HG02852 (cell line): ENCODE measurements around the gene FAF1.
"Not testable (repeated sequence)": the region's sequence is repeated elsewhere in the genome, so short reads cannot be mapped to it uniquely, and the experiment has no call there.

ENCODE experiments used
- ATAC-seq: cut with Tn5 transposase; IDR thresholded peaks from one replicate; pipeline ENCODE4 v1.9.1; 2021; ENCODE audit warnings: mild to moderate bottlenecking, moderate library complexity; ENCODE audit not compliant: unreplicated experiment

The FAF1 gene

GRCh38 chr1:50917138-50918137, 42.6 kb downstream of the FAF1 start:
- ATAC-seq: peak; percentile 74

DNA sequence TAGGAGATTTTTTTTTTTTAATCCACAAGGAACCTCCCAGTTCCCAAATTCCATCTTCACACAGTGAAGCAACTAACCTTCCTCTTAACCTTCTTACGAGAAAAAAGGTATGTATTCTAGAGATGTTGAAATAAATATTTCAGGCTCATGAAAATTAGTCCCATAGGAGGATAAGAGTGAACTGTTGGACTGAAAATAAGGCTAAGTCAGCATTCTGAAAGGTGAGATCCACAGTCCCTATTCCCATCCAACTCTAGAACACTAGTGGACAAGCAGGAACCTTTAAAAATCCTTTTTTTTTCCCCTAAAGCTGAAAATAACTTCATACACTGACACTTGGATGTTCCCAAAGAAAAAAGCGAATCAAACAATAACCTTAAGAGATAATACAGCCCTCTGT, 44.4 kb downstream of the FAF1 start:
- no peak for ATAC-seq

DNA sequence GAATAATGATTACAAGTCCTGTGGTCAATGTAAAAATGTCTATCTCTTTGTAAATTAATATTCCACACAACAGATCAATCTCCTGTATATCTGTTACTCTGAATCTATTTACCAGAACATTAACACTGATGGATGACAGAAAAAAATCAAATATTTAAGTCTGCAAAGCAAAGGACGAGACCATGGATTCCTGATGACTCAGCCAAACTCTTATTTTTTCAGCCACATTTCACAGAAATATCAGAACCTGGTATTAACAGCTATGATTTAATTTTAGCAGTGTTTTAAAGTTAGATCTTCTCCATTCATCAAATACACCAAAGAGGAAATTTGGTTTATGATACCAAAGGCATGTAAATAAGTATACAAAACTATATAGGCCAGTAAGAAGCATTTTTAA, 46.1 kb downstream of the FAF1 start:
- no peak for ATAC-seq

- not testable (repeated sequence) for ATAC-seq
Observed at GRCh38 chr1:50910356-50910755, 49.7 kb downstream of the FAF1 start.

GRCh38 chr1:50907610-50908009, 52.5 kb downstream of the FAF1 start:
- ATAC-seq: not testable (repeated sequence)

- not testable (repeated sequence) for ATAC-seq
Observed at GRCh38 chr1:50906050-50906449, 54.0 kb downstream of the FAF1 start.

GRCh38 chr1:50902419-50902818, 57.6 kb downstream of the FAF1 start:
- ATAC-seq: no peak

DNA sequence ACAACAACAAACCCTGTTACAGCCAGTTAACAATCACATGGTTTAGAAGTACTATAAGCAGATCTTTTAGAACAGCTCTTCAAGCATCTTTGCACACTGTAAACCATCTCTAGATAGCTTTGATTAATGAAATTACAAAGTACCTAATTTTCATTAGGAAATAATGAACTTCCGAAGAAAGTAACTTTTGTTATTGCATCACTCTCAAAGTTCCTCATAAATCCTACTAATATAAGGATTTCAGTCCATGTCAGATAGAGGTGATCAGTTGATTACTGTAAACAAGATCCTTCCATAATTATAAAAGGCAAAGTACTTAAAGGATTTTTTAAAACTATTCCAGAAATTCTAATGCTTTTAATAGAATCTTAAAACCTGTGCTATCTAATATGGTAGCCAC, 58.2 kb downstream of the FAF1 start:
- ATAC-seq: no peak

GRCh38 chr1:50898773-50899172, 61.3 kb downstream of the FAF1 start:
- ATAC-seq: no peak

GRCh38 chr1:50894340-50894739, 65.7 kb downstream of the FAF1 start:
- ATAC-seq: no peak

- no peak for ATAC-seq
Observed at GRCh38 chr1:50893466-50893865, 66.6 kb downstream of the FAF1 start.

DNA sequence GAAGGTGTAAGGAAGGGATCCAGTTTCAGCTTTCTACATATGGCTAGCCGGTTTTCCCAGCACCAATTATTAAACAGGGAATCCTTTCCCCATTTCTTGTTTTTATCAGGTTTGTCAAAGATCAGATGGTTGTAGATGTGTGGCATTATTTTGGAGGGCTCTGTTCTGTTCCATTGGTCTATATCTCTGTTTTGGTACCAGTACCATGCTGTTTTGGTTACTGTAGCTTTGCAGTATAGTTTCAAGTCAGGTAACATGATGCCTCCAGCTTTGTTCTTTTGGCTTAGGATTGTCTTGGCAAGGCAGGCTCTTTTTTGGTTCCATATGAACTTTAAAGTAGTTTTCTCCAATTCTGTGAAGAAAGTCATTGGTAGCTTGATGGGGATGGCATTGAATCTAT, 72.5 kb downstream of the FAF1 start:
- not testable (repeated sequence) for ATAC-seq

- ATAC-seq: no peak
Observed at GRCh38 chr1:50880373-50880772, 79.7 kb downstream of the FAF1 start.

DNA sequence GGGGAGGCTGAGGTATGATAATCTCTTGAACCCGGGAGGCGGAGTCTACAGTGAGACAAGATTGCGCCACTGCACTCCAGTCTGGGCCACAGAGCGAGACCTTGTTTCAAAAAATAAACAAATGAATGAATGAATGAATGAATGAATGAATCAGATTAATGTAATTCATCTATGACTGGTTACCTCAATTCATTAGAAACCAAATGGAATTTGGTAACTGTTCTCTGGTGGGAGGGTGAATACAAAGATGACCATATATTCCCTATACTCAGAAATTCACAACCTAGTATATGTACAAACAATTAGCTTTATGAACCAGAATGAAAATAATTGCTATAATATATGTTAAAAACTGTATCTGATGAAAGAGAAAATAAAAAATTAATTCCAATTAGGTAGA, 80.9 kb downstream of the FAF1 start:
- no peak for ATAC-seq

- ATAC-seq: no peak
Observed at GRCh38 chr1:50878434-50878833, 81.6 kb downstream of the FAF1 start.

GRCh38 chr1:50877641-50878040, 82.4 kb downstream of the FAF1 start:
- ATAC-seq: no peak

- ATAC-seq: peak; percentile 93
Observed at GRCh38 chr1:50873458-50874187, 86.4 kb downstream of the FAF1 start.

DNA sequence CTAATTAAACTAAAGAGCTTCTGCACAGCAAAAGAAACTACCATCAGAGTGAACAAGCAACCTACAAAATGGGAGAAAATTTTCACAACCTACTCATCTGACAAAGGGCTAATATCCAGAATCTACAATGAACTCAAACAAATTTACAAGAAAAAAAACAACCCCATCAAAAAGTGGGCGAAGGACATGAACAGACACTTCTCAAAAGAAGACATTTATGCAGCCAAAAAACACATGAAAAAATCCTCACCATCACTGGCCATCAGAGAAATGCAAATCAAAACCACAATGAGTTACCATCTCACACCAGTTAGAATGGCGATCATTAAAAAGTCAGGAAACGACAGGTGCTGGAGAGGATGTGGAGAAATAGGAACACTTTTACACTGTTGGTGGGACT, 95.2 kb downstream of the FAF1 start:
- ATAC-seq: not testable (repeated sequence)

DNA sequence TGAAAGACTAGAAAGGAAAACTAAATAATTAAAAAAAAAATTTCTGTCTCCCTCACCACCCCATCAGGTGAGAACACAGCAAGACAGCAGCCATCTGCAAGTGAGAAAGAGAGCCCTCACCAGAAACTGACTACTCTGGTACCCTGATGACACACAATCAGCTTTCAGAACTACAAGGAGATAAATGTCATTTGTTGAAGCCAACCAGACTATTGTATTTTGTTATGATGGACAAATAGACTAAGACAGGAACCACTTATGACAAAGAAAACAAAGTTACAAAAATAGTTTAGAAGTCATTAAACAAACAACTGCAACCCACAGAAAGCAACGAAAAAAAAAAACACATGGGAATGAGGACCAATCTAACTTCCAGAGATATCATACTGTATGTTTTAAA, 98.3 kb downstream of the FAF1 start:
- no peak for ATAC-seq

DNA sequence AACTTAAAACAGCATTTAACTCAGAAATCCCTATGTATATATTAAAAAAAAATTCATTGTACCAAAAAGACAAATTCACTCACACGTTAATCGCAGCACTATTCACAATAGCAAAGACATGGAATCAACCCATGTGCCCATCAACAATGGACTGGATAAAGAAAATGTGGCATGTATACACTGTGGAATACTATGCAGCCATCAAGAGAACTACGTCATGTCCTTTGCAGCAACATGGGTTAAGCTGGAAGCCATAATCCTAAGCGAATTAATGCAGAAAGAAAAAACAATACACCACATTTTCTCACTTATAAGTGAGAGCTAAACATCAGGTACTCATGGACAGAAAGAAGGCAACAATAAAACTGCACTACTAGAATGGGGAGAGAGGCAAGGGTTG, 99.4 kb downstream of the FAF1 start:
- ATAC-seq: no peak

DNA sequence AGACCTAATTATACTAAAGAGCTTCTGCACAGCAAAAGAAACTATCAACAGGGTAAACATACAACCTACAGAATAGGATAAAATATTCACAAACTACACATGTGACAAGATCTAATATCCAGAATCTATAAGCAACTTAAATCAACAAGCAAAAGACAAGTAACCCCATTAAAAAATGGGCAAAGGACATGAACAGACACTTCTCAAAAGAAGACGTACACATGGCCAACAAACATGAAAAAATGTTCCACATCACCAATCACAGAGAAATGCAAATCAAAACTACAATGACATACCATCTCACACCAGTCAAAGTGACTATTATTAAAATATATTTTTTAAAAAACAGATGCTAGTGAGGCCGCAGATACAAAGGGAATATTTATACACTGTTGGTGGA, 99.8 kb downstream of the FAF1 start:
- no peak for ATAC-seq

DNA sequence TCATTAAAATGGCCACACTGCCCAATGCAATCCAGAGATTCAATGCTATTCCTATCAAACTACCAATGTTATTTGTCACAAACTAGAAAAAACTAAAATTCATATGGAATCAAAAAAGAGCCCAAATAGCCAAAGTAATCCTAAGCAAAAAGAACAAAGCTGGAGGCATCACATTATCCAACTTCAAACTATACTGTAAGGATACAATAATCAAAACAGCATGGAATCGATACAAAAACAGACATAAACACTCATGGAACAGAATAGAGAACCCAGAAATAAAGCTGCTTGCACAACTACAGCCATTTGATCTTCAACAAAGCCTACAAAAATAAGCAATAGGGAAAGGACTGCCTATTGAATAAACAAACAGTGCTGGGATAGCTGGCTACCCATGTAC, 100.4 kb downstream of the FAF1 start:
- no peak for ATAC-seq
